Endothelial cell of umbilical vein (primary cell): ENCODE measurements around the gene BTBD17. TPM values are rescaled to one million over a fixed set of nuclear protein-coding genes. Genes with fewer than 3 reads are reported as not detected.

Experiments used
- BruUV-seq: library from RNA; stranded (reverse); fragments of 400-500 nt; replicated peaks from 2 replicates; lab custom pipeline; 2021; lab: Mats Ljungman, UMichigan
- CTCF ChIA-PET: fragments of 300-600, 350-600 bp; sonication (Branson Sonifier 250); formaldehyde crosslinking; loops from one replicate; lab custom pipeline; 2021; ENCODE audit warnings: antibody characterized with exemption, inconsistent platforms; lab: Charles Lee
- POLR2A ChIA-PET: fragments of 300-600, 350-600 bp; sonication (Branson Sonifier 250); formaldehyde crosslinking; loops from one replicate; lab custom pipeline; 2021; ENCODE audit warnings: antibody characterized with exemption, inconsistent platforms; lab: Charles Lee
- DNase-seq: peaks from one replicate; pipeline ENCODE4 v3.0.0-alpha.2; 2011; ENCODE audit warnings: low read depth, low spot score
- FAIRE-seq: peaks from 2 replicates; lab custom pipeline; 2011; peaks lifted over from hg19 to GRCh38; lab: Jason Lieb, UNC
- H2AFZ ChIP-seq: 2 replicates; pipeline ENCODE4 v1.6.0; 2012; ENCODE audit warnings: low read depth, low read length, control low read depth, inconsistent platforms
- H3K27ac ChIP-seq: 2 replicates; pipeline ENCODE4 v1.5.1; 2011; ENCODE audit warnings: low read depth, mild to moderate bottlenecking, control low read depth, low read length, moderate library complexity; ENCODE audit not compliant: insufficient read depth
- H3K27me3 ChIP-seq, 2 experiments: 2 replicates each; pipeline versions ENCODE4 v1.6.0 to v1.6.1; 2011; ENCODE audit warnings: low read length in 2 of 2, mixed read lengths in 1 of 2; ENCODE audit not compliant: control insufficient read depth in 2 of 2, insufficient read depth in 2 of 2
- H3K36me3 ChIP-seq, 2 experiments: 2 replicates in 1 of 2; 3 replicates in 1 of 2; pipeline ENCODE4 v1.5.1; 2011; ENCODE audit warnings: low read length in 2 of 2, mild to moderate bottlenecking in 1 of 2, moderate library complexity in 1 of 2; ENCODE audit not compliant: control insufficient read depth in 2 of 2, insufficient read depth in 2 of 2; ENCODE audit errors: extremely low read depth in 1 of 2
- H3K4me1 ChIP-seq: 3 replicates; pipeline ENCODE4 v1.5.1; 2011; ENCODE audit warnings: mild to moderate bottlenecking, low read length; ENCODE audit not compliant: control insufficient read depth, insufficient read depth; ENCODE audit errors: extremely low read depth
- H3K4me2 ChIP-seq: 2 replicates; pipeline ENCODE4 v1.6.1; 2011; ENCODE audit warnings: low read length, control low read depth, mixed read lengths; ENCODE audit not compliant: insufficient read depth
- H3K4me3 ChIP-seq, 3 experiments: fragments of 200-600 bp in 1 of 3; sonication (generic), shearing (Covaris generic) in 1 of 3; replicated peaks in 1 of 3; 2 replicates each; pipeline ENCODE4 v1.5.1; 2011 to 2016; ENCODE audit warnings: control low read depth in 3 of 3, low read length in 3 of 3, mild to moderate bottlenecking in 2 of 3, inconsistent platforms in 1 of 3, low read depth in 1 of 3, moderate library complexity in 1 of 3; ENCODE audit not compliant: insufficient read depth in 1 of 3
- H3K79me2 ChIP-seq: 2 replicates; pipeline ENCODE4 v1.6.0; 2012; ENCODE audit warnings: low read length, inconsistent platforms; ENCODE audit not compliant: control insufficient read depth, insufficient read depth
- H3K9ac ChIP-seq: replicated peaks from 2 replicates; pipeline ENCODE3; 2011; ENCODE audit warnings: low read length, control low read depth; ENCODE audit not compliant: insufficient read depth; ENCODE audit errors: extremely low read depth
- H3K9me1 ChIP-seq: replicated peaks from 3 replicates; pipeline ENCODE4 v1.6.0; 2011; ENCODE audit warnings: mild to moderate bottlenecking, low read length; ENCODE audit not compliant: control insufficient read depth, insufficient read depth; ENCODE audit errors: extremely low read depth
- H3K9me3 ChIP-seq: replicated peaks from 2 replicates; pipeline ENCODE4 v1.5.1; 2012; ENCODE audit warnings: low read length, inconsistent platforms; ENCODE audit not compliant: control insufficient read depth, insufficient read depth
- H4K20me1 ChIP-seq: replicated peaks from 2 replicates; pipeline ENCODE3; 2011; ENCODE audit warnings: mild to moderate bottlenecking, low read length; ENCODE audit not compliant: control insufficient read depth, insufficient read depth; ENCODE audit errors: extremely low read depth
- CTCF ChIP-seq, 2 donors: IDR thresholded peaks; 1 replicate in 1 of 2; 2 replicates in 1 of 2; pipeline ENCODE4 v1.5.1; 2011; ENCODE audit warnings: low read length in 2 of 2, mild to moderate bottlenecking in 2 of 2, moderate library complexity in 2 of 2, control low read depth in 1 of 2, inconsistent platforms in 1 of 2, low read depth in 1 of 2; ENCODE audit not compliant: insufficient read depth in 1 of 2; ENCODE audit errors: extremely low read depth in 1 of 2
- EZH2 ChIP-seq: IDR thresholded peaks from 2 replicates; pipeline ENCODE4 v1.6.1; 2012; ENCODE audit warnings: borderline replicate concordance, low read depth, mild to moderate bottlenecking, moderate library complexity, low read length, inconsistent platforms; ENCODE audit not compliant: severe bottlenecking
- FOS ChIP-seq: IDR thresholded peaks from 2 replicates; pipeline ENCODE4 v1.6.1; 2011; ENCODE audit warnings: mild to moderate bottlenecking, low read length, moderate library complexity, borderline replicate concordance; ENCODE audit not compliant: insufficient read depth
- GATA2 ChIP-seq: IDR thresholded peaks from 2 replicates; pipeline ENCODE4 v1.7.0; 2011; ENCODE audit warnings: low read depth, mild to moderate bottlenecking, moderate library complexity, mixed read lengths, low read length; ENCODE audit not compliant: insufficient read length, insufficient read depth
- JUN ChIP-seq: IDR thresholded peaks from 2 replicates; pipeline ENCODE4 v1.6.1; 2011; ENCODE audit warnings: borderline replicate concordance, low read depth; ENCODE audit not compliant: insufficient read length, insufficient read depth
- MAX ChIP-seq: IDR thresholded peaks from 2 replicates; pipeline ENCODE4 v1.6.1; 2011; ENCODE audit not compliant: insufficient read depth, insufficient read length
- MYC ChIP-seq: IDR thresholded peaks from one replicate; pipeline ENCODE4 v1.6.1; 2011; ENCODE audit warnings: mild to moderate bottlenecking, low read depth, low read length
- POLR2A ChIP-seq: IDR thresholded peaks from 2 replicates; pipeline ENCODE4 v1.6.1; 2012; ENCODE audit warnings: low read depth, mild to moderate bottlenecking, control low read depth, low read length
- POLR2AphosphoS5 ChIP-seq: IDR thresholded peaks from 2 replicates; pipeline ENCODE4 v1.6.1; 2012; ENCODE audit warnings: low read depth, mild to moderate bottlenecking, control low read depth, low read length, moderate library complexity; ENCODE audit not compliant: insufficient read depth
- dilution Hi-C: fragments of 300-500 bp; cut with MboI; formaldehyde crosslinking; loops from one replicate; pipeline ENCODE4 v1.15.0; 2019; ENCODE audit warnings: low sequenced_read_pairs; ENCODE audit not compliant: extremely low pct_ligation_motif_present
- intact Hi-C: fragments of 100-400 bp; cut with micrococcal nuclease; formaldehyde crosslinking; loops from one replicate; pipeline ENCODE4 v1.10.0; 2022
- polyA plus RNA-seq, 4 experiments: library from polyadenylated mRNA; depleted of rRNA in 3 of 4; stranded (reverse) in 3 of 4; unstranded in 1 of 4; fragments of >200 nt; gene quantifications; 2 replicates each; pipeline versions ENCODE4 v1.2.1 to v1.2.3, GENCODE V29; 2011 to 2012; ENCODE audit warnings: missing spikeins in 1 of 4
- total RNA-seq: library from RNA; stranded (reverse); gene quantifications from 2 replicates; pipeline ENCODE4 v1.2.3, GENCODE V29; 2021

Gene BTBD17
- total and polyA plus RNA-seq, 2 donors (not counting 3 experiments of a cell fraction or from before 2014, with no cell fraction given) = not detected

- dilution Hi-C loops = no loop called here
Observed at GRCh38 chr17:74329378-74329777, 32.3 kb downstream of the BTBD17 start.

More at GRCh38 chr17:74329378-74329777, 32.3 kb downstream of the BTBD17 start:
- ChIA-PET POLR2A (no interaction called here), CTCF (interaction anchor here (1.4 to 2.7 kb wide), 2 partner anchors 28 to 39 kb away, joined by 5 to 8 read pairs; partner anchors contain the start of gene GPR142)
- Histone ChIP-seq H3K4me3 (no peak overlapping the region), H3K4me1 (peaks cover 2% of the 10 kb centered on the region), H3K36me3 (no peaks in the 10 kb centered on the region), H3K9ac (no peak overlapping the region), H3K9me1 (no peaks in the 10 kb centered on the region), H3K4me2 (no peak overlapping the region), H3K79me2 (no peaks in the 10 kb centered on the region), H3K9me3 (no peaks in the 10 kb centered on the region), H2AFZ (no peak overlapping the region), H3K27ac (no peak overlapping the region), H4K20me1 (no peaks in the 10 kb centered on the region), H3K27me3 (peaks cover 0 to 4% of the 10 kb centered on the region in 2 experiments)
- no peak for FAIRE-seq
- no TSS peak for BruUV-seq
- no peak for TF ChIP-seq MYC
- TF ChIP-seq JUN = no peak
- no peak for TF ChIP-seq EZH2
- TF ChIP-seq CTCF (IDR thresholded peaks at IDR 0.05; ENCODE audit: extremely low read depth in 1 of 2, insufficient read depth in 1 of 2, low read depth in 1 of 2, low read length in 2 of 2) = no peak
- no peak for TF ChIP-seq MAX
- no peak for TF ChIP-seq FOS
- no peak for TF ChIP-seq GATA2
- no peak for TF ChIP-seq POLR2A
- TF ChIP-seq POLR2AphosphoS5 = no peak
- intact Hi-C loops = no loop called here
- DNase-seq = no peak
